GM19395 (cell line): ENCODE data around the gene ANO4.
A peak's percentile ranks its signal among the peaks of the same experiment; 100 is the strongest.

Source experiments
- ATAC-seq: cut with Tn5 transposase; IDR thresholded peaks from one replicate; pipeline ENCODE4 v1.9.1; 2021; ENCODE audit warnings: mild to moderate bottlenecking, moderate library complexity; ENCODE audit not compliant: unreplicated experiment

Gene ANO4

GRCh38 chr12:100801320-100801719, 6.7 kb downstream of the ANO4 start:
- ATAC-seq: no peak

DNA sequence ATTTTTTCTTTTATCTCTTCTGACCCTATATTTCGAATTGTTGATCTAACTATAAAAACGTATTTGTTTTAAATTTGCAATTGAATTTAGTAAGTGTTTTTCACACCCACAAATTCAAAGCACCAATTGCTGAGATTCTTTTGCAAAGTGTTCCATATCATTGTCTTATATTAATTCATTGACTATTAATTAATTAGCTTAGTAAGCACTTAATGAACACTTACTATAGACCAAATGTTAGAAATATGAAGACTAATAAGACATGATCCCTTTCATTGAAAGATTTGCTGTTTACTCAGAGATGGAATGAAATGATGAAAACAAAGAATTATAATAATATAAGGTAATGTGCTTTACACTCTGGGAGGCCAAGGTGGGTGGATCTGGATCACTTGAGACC, 14.2 kb downstream of the ANO4 start:
- ATAC-seq: no peak

GRCh38 chr12:100820314-100820713, 25.7 kb downstream of the ANO4 start:
- no peak for ATAC-seq

GRCh38 chr12:100823963-100824362, 29.4 kb downstream of the ANO4 start:
- no peak for ATAC-seq

GRCh38 chr12:100824476-100824875, 29.9 kb downstream of the ANO4 start:
- no peak for ATAC-seq

GRCh38 chr12:100826323-100826722, 31.7 kb downstream of the ANO4 start:
- no peak for ATAC-seq

DNA sequence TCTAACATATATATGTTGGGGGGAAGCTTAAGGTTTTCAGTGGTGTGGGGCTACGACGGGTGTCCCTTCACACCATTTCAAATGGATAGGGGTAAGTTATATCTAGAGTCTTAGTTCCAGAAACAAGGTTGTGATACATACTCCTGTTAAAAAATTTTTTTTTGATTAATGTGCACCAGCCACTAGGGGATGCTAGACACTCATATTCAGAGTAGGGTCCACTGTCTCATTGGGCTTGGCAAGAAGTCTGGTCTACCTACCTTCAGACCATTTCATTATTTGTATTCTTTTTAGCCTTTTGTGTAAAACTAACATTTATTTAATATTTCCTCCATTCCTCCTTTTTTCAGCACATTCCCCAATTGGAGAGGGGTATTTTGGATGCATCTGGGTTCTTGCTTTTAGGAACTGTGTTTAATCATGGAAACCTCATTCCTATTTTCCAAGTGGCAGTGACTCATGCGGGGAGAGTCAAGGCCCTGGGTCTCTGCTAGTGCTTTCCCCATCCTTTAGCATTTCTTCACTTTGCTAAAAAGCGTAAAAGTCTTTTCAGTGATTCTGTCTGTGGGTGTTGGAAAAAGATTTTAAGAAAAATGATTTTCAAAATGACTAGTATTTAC, 33.4 kb downstream of the ANO4 start:
- ATAC-seq: peak; percentile 66

DNA sequence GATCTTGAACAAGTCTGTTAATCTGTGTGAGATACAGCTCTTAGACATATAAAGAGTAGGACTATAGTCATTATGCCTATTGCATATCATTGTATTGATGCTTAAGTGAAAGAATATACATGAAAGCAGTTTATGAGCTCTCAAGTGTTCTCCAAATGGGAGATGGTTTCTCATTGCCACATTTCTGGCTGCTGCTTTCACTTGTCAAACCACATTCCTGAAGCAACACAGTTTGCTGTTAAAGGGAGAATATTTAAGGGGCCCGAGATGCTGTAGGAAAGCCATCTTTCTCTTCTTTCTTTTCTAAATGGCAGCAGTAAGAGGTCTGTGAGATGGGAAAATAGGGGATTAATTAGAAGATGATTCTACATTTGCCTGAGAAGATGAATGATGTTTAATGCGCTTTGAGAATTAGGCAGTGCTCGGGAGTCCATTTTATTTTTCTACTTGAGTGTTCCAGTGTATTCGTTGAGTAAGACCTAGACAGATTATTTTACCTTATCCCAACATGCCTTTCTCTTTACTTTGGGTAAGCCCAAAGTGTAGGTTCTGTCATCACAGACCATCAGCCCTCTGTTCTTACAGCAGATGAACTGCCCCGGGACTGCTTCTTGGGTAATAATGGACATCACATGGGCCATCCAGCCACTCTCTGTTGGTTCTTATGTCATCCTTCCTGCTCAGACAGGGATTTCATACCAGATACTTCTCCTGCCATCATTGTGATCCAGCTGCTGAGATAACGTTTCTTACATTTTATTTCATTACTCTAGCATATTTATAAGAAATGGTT, 35.6 kb downstream of the ANO4 start:
- no peak for ATAC-seq

- ATAC-seq: no peak
These were observed 38.7 kb downstream of the ANO4 start for GRCh38 chr12:100833282-100833681.

- no peak for ATAC-seq
These were observed 46.2 kb downstream of the ANO4 start for GRCh38 chr12:100840748-100841147.

GRCh38 chr12:100842156-100842555, 47.6 kb downstream of the ANO4 start:
- no peak for ATAC-seq

DNA sequence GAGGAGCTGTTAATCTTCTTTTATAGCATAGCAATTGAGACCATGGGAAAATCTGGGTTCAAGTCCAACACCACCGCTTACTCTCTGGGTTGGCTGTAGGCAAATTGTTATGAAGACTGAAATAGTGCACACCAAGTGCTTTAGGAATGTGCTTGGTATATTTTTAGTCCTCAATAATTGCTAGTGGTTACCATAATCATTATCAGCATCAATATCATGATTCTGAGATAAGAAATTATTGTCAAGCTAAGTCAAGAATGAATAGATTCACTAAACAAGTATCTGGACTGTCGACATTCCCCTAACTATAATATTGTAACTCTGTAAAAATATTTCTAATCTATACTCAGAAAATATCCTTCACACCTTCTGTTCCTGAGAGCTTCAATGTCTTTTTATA, 48.5 kb downstream of the ANO4 start:
- ATAC-seq: no peak

- ATAC-seq: no peak
These were observed 50.5 kb downstream of the ANO4 start for GRCh38 chr12:100845095-100845494.

DNA sequence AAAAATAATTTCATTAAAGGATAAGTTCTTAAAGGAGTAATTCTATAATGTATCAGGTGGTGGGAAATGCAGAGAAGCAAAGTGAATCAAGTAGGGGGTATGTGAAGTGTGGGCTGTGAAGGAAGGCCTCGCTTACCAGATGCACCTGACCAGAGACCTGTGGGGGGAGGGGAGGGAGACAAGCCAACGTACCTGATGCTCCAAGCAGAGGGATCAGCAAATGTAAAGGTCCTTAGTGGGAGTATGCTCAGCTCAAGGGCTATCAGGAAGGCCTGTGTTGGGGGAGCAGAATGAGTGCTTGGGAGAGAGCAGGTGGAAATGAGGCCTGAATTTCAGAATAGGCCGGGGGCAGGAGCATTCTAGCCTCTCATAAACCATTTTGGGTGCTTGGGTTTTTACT, 57.1 kb downstream of the ANO4 start:
- ATAC-seq: no peak

- ATAC-seq: no peak
These were observed 62.8 kb downstream of the ANO4 start for GRCh38 chr12:100857418-100857817.

- no peak for ATAC-seq
These were observed 63.4 kb downstream of the ANO4 start for GRCh38 chr12:100857971-100858370.

DNA sequence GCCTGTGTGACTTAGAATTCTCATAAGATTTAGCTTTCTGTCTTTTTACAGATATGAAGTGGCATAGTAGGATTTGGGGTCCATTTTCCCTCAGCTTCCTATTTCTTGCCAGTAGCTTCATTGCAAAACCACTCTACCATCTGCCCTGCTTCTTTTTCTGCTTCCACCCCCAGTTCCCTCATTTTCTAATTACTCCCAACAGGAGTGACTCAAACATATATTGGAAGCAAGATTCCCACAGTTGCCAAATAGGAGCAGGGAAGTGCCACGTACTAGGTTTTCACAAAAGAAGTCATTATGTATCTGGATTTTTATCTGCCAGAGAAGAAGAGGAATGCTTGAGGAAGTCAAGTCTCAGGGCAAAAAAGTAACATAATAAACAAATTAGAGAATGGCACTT, 64.1 kb downstream of the ANO4 start:
- no peak for ATAC-seq

GRCh38 chr12:100859063-100859627, 64.6 kb downstream of the ANO4 start:
- ATAC-seq: no peak

DNA sequence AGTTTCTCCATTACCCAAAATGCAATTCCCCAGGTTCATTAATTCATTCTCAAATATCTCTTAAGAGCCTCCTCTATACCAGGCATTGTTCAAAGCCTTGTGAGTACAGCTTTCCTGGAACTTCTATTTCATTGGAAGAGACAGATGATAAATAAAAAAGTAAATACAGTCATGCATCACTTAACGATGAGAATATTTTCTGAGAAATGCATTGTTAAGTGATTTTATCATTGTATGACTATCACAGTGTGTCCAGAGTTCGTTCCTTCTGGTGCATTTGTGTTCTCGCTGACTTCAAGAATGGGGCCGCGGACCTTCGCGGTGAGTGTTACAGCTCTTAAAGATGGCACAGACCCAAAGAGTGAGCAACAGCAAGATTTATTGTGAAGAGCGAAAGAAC, 66.0 kb downstream of the ANO4 start:
- no peak for ATAC-seq

- no peak for ATAC-seq
These were observed 68.1 kb downstream of the ANO4 start for GRCh38 chr12:100862676-100863075.

- no peak for ATAC-seq
These were observed 69.8 kb downstream of the ANO4 start for GRCh38 chr12:100864366-100864765.

- ATAC-seq: no peak
These were observed 73.2 kb downstream of the ANO4 start for GRCh38 chr12:100867639-100868393.
